Psoas muscle (tissue), 8 donors: ENCODE data around the gene PRKAG2. TPM values are rescaled to one million over a fixed set of nuclear protein-coding genes. Genes with fewer than 3 reads are reported as not detected.

ENCODE experiments used
- ATAC-seq, 4 donors: fragments of 200-7000 bp; cut with Tn5 transposase; one replicate each; pipeline ENCODE4 v1.9.1; 2020; ENCODE audit warnings: moderate library complexity in 3 of 4, mild to moderate bottlenecking in 2 of 4
- DNase-seq, 2 donors: peaks; one replicate each; pipeline ENCODE4 v3.0.0-alpha.2; 2020
- H3K27ac ChIP-seq: fragments of 200-600 bp; one replicate; pipeline ENCODE4 v1.8.0; 2022
- H3K27me3 ChIP-seq, 3 donors: fragments of 200-600 bp in 1 of 3; one replicate each; pipeline versions ENCODE4 v1.6.1 to v1.8.0; 2013 to 2022; ENCODE audit warnings: low read length in 2 of 3, mild to moderate bottlenecking in 2 of 3, moderate library complexity in 1 of 3; ENCODE audit not compliant: insufficient read depth in 3 of 3
- H3K36me3 ChIP-seq, 2 donors: fragments of 200-600 bp in 1 of 2; one replicate each; pipeline versions ENCODE4 v1.6.1 to v1.8.0; 2013 to 2022; ENCODE audit warnings: low read depth in 1 of 2, mild to moderate bottlenecking in 1 of 2, moderate library complexity in 1 of 2; ENCODE audit not compliant: insufficient read depth in 1 of 2
- H3K4me1 ChIP-seq: fragments of 200-600 bp; one replicate; pipeline ENCODE4 v1.8.0; 2022
- H3K4me3 ChIP-seq: fragments of 200-600 bp; one replicate; pipeline ENCODE4 v1.8.0; 2022; ENCODE audit warnings: mild to moderate bottlenecking
- H3K9me3 ChIP-seq: fragments of 200-600 bp; one replicate; pipeline ENCODE4 v1.8.0; 2022
- WGBS, 3 donors: extraction: QIAGEN DNeasy Blood & Tissue Kit; methylation state at CpG; one replicate each; pipeline versions ENCODE4 v1.1.6 to v1.1.7; 2013; 5-methylcytosine and 5-hydroxymethylcytosine counted together
- intact Hi-C, 2 donors: fragments of 100-400 bp; cut with DNase I; formaldehyde crosslinking; loops; one replicate each; pipeline versions ENCODE4 v1.11.0 to v1.14.2; 2022
- polyA plus RNA-seq, 3 donors: library from polyadenylated mRNA; stranded (reverse); fragments of 200-250 nt; gene quantifications; one replicate each; pipeline ENCODE4 v1.2.3, GENCODE V29; 2013
- total RNA-seq, 4 donors: library from RNA; stranded (reverse); fragmentation: NEBNext Ultra II Directional in 2 of 4; extraction: Animal tissue kit (Norgen Biotek cat#: 25700) in 2 of 4; gene quantifications; one replicate each; pipeline versions ENCODE4 v1.2.1 to v1.2.4, GENCODE V29; 2021 to 2023
- TF ChIP-seq, protein P1 (sequence below): fragments of 200-600 bp; IDR thresholded peaks from one replicate; pipeline ENCODE4 v1.8.0; 2022; ENCODE audit warnings: antibody characterized with exemption
- donor health status: healthy with polysubstance abuse.
- donor health status: DM: no; HTN: no; CAD: no; lungs with moderate emphysema.
- donor health status: Bipolar disorder and iron deficiency.
- donor health status: healthy.
- donor health status: DM: yes; HTN: yes; CAD: no.
- donor health status: DM: no; HTN: no; CAD: no.
- donor health status: DM: no; HTN: no; CAD: no.
- donor health status: DM: yes; HTN: yes; CAD: no.

PRKAG2 gene
- total and polyA plus RNA-seq, 7 donors = 9.3 to 143 (median 19.8) TPM

DNA sequence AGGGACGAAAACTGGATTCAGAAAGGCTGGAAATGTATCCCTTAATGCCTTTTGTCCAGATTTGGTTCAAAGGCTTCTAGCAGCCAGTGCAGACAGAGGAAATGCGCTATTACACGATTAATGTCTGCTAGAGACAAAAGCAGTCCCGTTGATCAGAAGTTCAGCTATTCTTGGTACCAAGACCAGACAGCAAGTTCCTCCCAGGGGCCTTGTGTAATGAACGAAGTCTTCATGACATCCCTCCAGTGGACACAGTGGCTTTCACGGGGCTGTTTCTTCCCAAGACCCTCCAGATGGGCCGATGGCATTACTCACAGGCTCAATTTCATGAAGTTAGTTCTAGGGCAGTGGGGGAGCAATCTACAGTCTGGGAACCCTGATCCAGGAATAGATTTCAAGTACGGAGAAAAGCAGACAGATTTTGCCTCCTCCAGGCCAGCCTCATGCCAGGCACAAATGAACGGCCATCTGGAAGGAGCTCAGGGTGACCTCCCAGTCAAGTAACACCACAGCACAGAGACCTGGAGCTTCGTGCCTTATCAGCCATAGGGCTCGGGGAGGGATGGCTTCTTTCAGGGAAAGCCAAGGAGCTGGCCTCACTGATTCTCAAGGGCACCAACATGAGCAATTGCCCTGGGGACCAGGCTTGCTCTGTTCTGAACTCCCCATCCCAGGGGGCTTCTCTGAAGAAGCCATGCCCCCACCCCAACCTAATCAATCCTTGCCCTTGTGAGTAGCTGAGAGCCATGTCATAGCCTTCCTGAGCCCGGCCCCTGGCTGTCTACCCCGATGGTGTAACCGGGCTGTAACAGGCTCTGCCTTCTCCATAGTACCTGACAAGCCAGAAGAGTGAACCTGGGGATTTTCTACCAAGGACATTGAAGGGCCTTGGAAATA, 101.1 kb downstream of the PRKAG2 start:
- no peak for ATAC-seq
- no peaks in the 10 kb centered on the region for H3K36me3 ChIP-seq
- 75 to 82% (median 82%) methylated on average over 14 of the region's 14 CpGs for WGBS, 3 donors
- peak in 1 of 2 donors; percentile 45 for DNase-seq
- TF ChIP-seq, protein P1, sequence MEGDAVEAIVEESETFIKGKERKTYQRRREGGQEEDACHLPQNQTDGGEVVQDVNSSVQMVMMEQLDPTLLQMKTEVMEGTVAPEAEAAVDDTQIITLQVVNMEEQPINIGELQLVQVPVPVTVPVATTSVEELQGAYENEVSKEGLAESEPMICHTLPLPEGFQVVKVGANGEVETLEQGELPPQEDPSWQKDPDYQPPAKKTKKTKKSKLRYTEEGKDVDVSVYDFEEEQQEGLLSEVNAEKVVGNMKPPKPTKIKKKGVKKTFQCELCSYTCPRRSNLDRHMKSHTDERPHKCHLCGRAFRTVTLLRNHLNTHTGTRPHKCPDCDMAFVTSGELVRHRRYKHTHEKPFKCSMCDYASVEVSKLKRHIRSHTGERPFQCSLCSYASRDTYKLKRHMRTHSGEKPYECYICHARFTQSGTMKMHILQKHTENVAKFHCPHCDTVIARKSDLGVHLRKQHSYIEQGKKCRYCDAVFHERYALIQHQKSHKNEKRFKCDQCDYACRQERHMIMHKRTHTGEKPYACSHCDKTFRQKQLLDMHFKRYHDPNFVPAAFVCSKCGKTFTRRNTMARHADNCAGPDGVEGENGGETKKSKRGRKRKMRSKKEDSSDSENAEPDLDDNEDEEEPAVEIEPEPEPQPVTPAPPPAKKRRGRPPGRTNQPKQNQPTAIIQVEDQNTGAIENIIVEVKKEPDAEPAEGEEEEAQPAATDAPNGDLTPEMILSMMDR = no peak
- H3K4me1 ChIP-seq = no peaks in the 10 kb centered on the region
- H3K9me3 ChIP-seq = no peaks in the 10 kb centered on the region
- intact Hi-C loops = no loop called here
- H3K27me3 ChIP-seq = no peaks in the 10 kb centered on the region
- no peak overlapping the region for H3K27ac ChIP-seq
- no peak overlapping the region for H3K4me3 ChIP-seq

DNA sequence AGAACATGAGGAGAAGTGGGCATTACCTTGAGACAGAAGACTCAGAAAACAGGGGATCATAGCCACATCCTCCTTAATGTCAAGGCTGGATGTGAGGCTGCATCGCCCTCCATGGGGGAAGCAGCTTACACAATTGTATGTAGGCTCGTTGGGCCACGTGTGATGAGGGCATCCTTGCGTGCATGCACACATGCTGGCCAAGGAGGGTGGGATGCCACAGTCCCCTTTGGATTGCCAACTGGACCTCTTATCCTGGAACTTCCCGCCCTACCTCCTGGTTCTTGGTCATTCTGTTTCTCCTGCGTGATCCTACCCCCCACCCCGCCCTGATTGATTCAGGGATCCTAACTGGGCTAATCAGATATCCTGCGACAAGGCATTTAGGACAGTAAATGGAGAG, 102.0 kb downstream of the PRKAG2 start:
- Histone ChIP-seq H3K9me3 (no peaks in the 10 kb centered on the region), H3K4me1 (no peaks in the 10 kb centered on the region), H3K27ac (no peak overlapping the region), H3K4me3 (no peak overlapping the region), H3K36me3 (no peaks in the 10 kb centered on the region), H3K27me3 (no peaks in the 10 kb centered on the region)
- no peak for DNase-seq
- intact Hi-C loops = no loop called here
- no peak for ATAC-seq
- TF ChIP-seq, protein P1 = no peak
- 95 to 98% (median 97%) methylated on average over 8 of the region's 8 CpGs for WGBS, 3 donors

DNA sequence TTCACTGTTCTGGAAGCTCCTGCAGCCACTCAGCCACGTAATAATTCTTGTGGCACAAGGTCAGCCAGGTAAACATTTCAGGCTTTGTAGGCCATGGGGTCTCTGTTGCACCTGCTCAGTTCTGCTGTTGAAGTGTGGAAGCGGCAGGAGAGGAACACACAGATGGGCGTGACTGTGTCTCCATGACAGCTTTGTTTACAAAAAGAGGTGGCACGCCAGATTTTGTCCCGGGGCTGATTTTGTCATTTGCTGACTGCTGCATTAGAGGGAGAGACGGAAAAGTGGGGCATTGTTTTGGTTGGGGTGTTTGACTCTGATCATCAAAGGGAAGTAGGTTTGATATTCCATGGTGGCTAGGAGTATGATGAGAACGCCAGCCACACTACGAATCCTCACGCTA, 103.1 kb downstream of the PRKAG2 start:
- Histone ChIP-seq H3K36me3 (no peaks in the 10 kb centered on the region), H3K9me3 (no peaks in the 10 kb centered on the region), H3K4me1 (no peaks in the 10 kb centered on the region), H3K27ac (no peak overlapping the region), H3K27me3 (no peaks in the 10 kb centered on the region), H3K4me3 (no peak overlapping the region)
- TF ChIP-seq, protein P1 = no peak
- ATAC-seq (no peak), DNase-seq (no peak)
- intact Hi-C loops = no loop called here
- WGBS, 3 donors = 85 to 90% (median 87%) methylated on average over 9 of the region's 9 CpGs

DNA sequence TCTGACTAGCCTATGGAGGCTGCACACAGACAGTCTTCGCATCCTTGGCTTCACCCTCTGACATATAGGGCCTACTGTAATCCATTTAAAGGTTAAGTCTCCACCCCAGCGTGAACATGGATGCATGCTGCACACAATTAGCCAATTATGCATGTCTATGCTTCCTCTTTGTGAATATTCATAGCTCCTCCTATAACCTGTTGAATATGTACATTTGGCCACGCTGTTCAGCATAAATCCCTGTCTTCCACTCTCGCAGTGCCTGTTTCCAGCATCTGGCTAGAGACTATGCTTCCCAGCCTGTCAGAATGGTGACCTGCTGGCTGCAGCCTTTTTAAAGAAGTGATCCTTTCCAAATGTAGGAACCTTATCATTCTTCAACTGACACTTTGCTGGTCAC, 106.7 kb downstream of the PRKAG2 start:
- no peak for ATAC-seq

More for the DNA sequence above, 106.7 kb downstream of the PRKAG2 start:
- intact Hi-C loops = no loop called here
- Histone ChIP-seq H3K4me3 (no peak overlapping the region), H3K36me3 (no peaks in the 10 kb centered on the region), H3K27ac (no peak overlapping the region), H3K27me3 (no peaks in the 10 kb centered on the region), H3K9me3 (no peaks in the 10 kb centered on the region), H3K4me1 (no peaks in the 10 kb centered on the region)
- WGBS, 3 donors = 94 to 98% (median 98%) methylated on average over 4 of the region's 4 CpGs
- DNase-seq = no peak
- TF ChIP-seq, protein P1 = no peak
